ENCODE measurements around the gene CLK3. TPM values are rescaled to one million over a fixed set of nuclear protein-coding genes. Genes with fewer than 3 reads are reported as not detected.

CLK3 gene
- total and polyA plus RNA-seq, 2 of the 13 experiments (the other 11 are each of a cell fraction or from before 2014, with no cell fraction given), result 41.5 to 82.0 TPM

- TF ChIP-seq HBP1 (CRISPR knock-in tag; IDR thresholded peaks at IDR 0.05; ENCODE audit: low read depth), result peak; percentile 18; the same call in 1 of the 2 replicates
- TF ChIP-seq NRL (CRISPR knock-in tag; IDR thresholded peaks at IDR 0.05; ENCODE audit: borderline replicate concordance), result 0 out of 2 replicates have a peak, but pooled peaks have one; percentile 41
- peak; percentile 45; the same call in 1 of the 2 replicates for TF ChIP-seq ZNF34 (CRISPR knock-in tag; IDR thresholded peaks at IDR 0.05; ENCODE audit: borderline replicate concordance)
- peak; percentile 2; the same call in 1 of the 2 replicates for TF ChIP-seq ZNF501 (CRISPR knock-in tag; IDR thresholded peaks at IDR 0.05)
- 0 out of 2 replicates have a peak, but pooled peaks have one; percentile 14 for TF ChIP-seq ZNF691 (CRISPR knock-in tag; IDR thresholded peaks at IDR 0.05; ENCODE audit: borderline replicate concordance, low read depth)
- TF ChIP-seq ZNF3 (CRISPR knock-in tag; IDR thresholded peaks at IDR 0.05), result 0 out of 2 replicates have a peak, but pooled peaks have one; percentile 38
- TF ChIP-seq SOX13 (IDR thresholded peaks at IDR 0.05), result no peak
- no peak for TF ChIP-seq SOX13 (CRISPR knock-in tag; conservative IDR thresholded peaks at IDR 0.05 in 1 of 2, IDR thresholded peaks at IDR 0.05 in 1 of 2)
- peak; percentile 81; the same call in 1 of the 2 replicates for TF ChIP-seq SP4 (CRISPR knock-in tag; IDR thresholded peaks at IDR 0.05)
- no peak for TF ChIP-seq NFYC (CRISPR knock-in tag; IDR thresholded peaks at IDR 0.05)
- 0 out of 2 replicates have a peak, but pooled peaks have one; percentile 43 for TF ChIP-seq ZNF546 (CRISPR knock-in tag; conservative IDR thresholded peaks at IDR 0.05)
- TF ChIP-seq ZNF788 (CRISPR knock-in tag; IDR thresholded peaks at IDR 0.05; ENCODE audit: borderline replicate concordance), result peak; percentile 21; the same call in 1 of the 2 replicates
- no peak for TF ChIP-seq ZSCAN25 (CRISPR knock-in tag; IDR thresholded peaks at IDR 0.05)
- TF ChIP-seq ZNF83 (CRISPR knock-in tag; IDR thresholded peaks at IDR 0.05; ENCODE audit: borderline replicate concordance), result peak; percentile 51; the same call in 1 of the 2 replicates
- no peak for TF ChIP-seq ZNF484 (CRISPR knock-in tag; IDR thresholded peaks at IDR 0.05; ENCODE audit: borderline replicate concordance, low read depth)
- no peak for TF ChIP-seq TP53 (CRISPR knock-in tag; conservative IDR thresholded peaks at IDR 0.05)
- TF ChIP-seq ZNF777 (CRISPR knock-in tag; IDR thresholded peaks at IDR 0.05), result no peak
- TF ChIP-seq SIN3B (IDR thresholded peaks at IDR 0.05; ENCODE audit: low read length), result 0 out of 2 replicates have a peak, but pooled peaks have one; percentile 22
- peak; percentile 99 for TF ChIP-seq ZMYM3 (CRISPR knock-in tag; IDR thresholded peaks at IDR 0.05)
- TF ChIP-seq HOXA3 (CRISPR knock-in tag; IDR thresholded peaks at IDR 0.05), result 0 out of 2 replicates have a peak, but pooled peaks have one; percentile 18
- TF ChIP-seq ZGPAT (CRISPR knock-in tag; IDR thresholded peaks at IDR 0.05), result peak; percentile 44; the same call in 1 of the 2 replicates
- TF ChIP-seq GMEB1 (CRISPR knock-in tag; IDR thresholded peaks at IDR 0.05; ENCODE audit: borderline replicate concordance), result 0 out of 2 replicates have a peak, but pooled peaks have one; percentile 25
- no peak for TF ChIP-seq GABPA (IDR thresholded peaks at IDR 0.05; ENCODE audit: low read depth, low read length)
- peak; percentile 22; the same call in 1 of the 2 replicates for TF ChIP-seq GABPA (CRISPR knock-in tag; IDR thresholded peaks at IDR 0.05; ENCODE audit: low read depth)
- TF ChIP-seq KDM1A (CRISPR knock-in tag; IDR thresholded peaks at IDR 0.05), result peak; percentile 96
Measured at GRCh38 chr15:74614744-74615507, 710 bp upstream of the CLK3 start (continued).
